HG03103 (cell line): ENCODE results near the gene RFPL2.

Source experiments
- ATAC-seq: cut with Tn5 transposase; IDR thresholded peaks from one replicate; pipeline ENCODE4 v1.9.1; 2021; ENCODE audit warnings: low read depth; ENCODE audit not compliant: unreplicated experiment

Gene RFPL2

DNA sequence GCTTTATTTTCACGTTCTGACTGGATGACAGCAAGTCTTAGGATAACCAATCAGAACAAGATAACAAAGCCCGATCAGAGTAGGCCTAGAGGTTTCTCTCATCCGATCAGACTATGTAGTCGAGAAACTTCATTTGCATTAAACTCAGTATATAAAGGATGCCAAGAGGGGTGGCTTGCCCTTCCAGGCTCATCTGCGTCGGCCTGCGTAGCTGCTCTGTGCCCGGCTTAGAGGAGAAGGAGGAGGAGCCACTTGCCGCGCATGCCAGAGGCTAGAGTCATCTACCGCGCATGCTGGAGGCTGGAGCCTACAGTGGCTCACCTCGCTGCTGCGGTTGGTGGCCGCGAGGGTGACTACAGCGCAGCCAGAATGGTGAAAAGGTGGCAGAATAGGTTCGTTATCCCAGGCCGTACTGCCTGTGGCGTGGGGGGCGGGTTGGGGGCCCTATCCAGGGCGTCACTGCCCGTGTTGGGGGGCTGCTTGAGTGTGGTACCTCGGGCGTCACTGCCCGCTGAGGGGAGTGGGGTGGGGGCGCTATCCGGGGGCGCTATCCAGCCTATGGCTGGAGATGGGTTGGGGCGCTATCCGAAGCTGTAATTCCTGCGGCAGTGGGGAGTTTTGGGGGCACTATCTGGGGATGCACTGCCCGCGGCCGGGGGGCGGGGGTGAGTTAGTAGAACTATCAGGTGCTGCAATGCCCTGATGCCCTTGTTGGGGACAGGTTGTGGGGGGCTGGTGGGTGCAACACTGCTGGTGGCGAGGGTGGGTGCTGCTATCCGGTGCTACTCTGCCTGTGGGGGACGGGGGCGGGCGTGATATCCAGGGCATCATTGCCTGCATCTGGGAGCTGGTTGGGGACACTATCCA is at the start of gene RFPL2:
Gene RFPL2 (minus strand): TSS at position 218 of the 867 bp plus-strand sequence. CDS start 2,622 bp downstream, outside the sequence.
- no peak for ATAC-seq

DNA sequence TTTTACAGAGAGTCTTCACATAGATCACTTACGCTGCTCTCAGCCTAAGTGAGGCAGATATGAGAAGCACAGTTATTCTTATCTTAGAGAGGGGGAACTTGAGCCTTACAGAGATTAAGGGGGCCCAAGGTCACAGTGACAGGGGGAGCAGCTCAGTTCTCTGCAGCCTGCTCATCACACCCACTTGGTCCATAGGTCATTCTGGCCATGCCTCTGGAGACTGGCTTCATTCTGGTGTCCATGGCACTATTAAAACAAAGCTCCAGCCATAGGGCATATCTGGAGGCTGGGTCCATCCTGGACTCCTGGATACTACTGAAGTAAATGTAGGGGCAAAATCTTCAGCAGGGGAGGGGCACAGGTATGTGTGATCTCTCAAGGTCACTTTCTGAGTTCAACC is 44.4 kb upstream of the RFPL2 start:
- ATAC-seq: no peak

DNA sequence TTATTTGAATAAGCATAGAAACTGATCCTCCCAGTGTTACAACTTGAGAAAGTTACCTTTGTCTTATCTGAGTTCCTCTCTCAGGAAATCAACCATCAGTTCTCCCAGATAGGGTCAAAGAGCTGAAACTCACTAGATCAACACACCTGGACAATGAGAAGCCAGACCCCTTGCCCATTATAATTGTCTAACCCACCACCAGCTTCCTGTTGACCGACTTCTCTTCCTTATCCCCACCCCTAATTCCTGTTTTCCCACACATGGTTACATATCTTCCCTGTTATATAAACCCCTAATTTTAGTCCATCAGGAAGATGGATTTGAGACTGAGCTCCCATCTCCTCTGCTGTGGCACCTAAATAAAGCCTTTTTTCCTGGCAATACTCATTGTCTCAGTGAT is 43.4 kb upstream of the RFPL2 start:
- no peak for ATAC-seq

DNA sequence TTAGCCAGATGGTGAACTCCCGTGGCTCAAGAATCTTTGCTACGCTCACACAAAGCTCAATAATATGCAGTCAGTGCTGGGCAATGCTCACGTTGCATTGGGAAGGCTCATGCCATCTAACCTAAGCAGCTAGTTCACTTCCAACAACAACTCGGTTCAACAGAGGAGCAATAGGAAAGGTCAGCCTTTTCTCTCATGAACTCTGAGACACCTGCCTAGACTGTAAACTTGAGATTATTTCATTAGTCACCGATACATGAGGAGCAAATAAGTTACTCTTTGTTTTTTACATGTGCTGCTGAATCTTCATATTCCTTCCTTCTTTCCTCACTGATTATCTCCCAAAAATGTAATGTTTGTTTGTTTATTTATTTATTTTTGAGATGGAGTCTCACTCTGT is 41.3 kb upstream of the RFPL2 start:
- ATAC-seq: no peak

DNA sequence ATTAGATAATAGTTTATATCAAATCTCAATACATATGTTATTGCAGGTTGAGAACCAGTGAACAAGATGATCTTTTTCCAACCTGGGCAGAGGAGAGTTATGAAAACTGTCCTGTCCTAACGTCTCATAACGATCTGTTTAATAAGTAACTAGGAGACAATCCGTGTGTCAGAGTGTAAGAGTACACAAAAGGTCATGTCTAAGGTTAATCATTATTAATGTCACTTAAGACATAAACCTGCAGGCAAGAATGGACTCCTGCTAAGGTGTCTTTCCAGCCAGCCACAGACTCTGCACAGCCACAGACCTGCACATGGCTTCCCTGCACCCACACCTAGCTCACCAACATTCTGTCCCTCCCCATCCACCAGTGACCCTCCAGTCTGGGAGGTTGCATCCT is 40.2 kb upstream of the RFPL2 start:
- ATAC-seq: no peak

DNA sequence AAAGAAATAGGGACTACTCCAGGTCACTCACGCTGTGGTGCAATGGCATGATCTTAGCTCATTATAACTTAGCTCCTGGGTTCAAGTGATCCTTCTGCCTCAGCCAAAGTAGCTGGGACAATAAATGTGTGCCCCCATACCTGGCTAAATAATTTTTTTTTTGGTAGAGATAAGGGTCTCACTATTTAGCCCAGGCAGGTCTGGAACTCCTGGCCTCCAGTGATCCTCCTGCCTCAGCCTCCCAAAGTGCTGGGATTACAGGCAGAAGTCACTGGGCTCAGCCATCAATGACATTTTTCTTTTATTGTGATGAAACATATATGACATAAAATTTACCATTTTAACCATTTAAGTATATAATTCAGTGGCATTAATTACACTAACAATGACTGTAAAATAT is 39.7 kb upstream of the RFPL2 start:
- no peak for ATAC-seq

DNA sequence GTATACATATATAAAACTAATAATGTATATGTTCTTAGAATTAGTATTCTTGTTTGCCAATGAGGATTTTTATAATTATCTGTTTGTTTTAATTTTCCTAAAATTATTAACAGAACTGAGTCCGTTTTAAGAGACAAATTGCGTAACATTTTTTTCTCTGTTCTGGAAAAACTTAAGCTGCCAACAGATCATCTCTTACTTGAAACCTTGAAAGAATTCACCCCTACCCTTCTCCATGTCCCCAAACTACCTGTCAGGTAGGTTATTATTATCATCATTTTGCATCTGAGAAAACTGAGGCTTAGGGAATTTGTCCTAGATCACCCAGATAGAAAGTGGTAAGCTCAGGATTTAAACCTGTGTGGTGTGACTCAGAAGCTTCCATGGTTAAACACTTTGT is 35.6 kb upstream of the RFPL2 start:
- ATAC-seq: no peak

DNA sequence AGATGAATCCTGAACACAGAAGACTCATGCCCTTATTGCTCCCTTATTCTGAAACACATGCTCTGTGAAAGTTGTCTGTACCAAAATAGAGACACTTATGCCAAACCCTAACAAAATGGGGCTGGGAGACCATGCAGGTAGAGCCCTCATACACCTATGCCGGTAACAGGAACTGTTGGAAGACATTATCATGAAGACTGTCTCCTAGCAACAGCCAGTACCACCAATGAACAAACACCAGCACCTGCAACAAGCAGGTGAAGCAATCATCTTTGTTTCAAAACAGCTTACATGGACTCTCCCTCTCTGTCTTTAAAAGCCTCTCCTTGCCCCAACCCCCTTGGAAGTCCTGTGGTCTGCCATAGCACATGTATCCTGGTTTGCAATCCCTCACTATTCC is 33.0 kb upstream of the RFPL2 start:
- no peak for ATAC-seq

DNA sequence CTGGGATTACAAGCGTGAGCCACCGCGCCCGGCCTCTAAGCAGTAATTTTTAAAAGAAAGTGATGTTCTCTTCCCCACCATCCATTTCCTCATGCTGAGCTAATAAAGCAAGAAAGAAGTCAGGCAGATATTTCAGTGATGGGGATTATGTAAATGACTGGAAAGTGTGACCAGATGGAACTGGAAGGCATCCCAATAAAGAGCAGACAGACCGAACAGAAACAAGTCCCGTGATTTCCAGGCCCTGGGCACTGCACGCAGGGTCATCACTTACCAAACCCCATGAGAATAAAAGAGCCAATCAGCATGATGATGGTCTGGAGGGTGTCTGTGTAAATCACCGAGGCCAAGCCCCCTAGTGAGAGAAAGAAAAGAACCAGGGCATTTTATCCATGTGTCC is 32.1 kb upstream of the RFPL2 start:
- no peak for ATAC-seq

DNA sequence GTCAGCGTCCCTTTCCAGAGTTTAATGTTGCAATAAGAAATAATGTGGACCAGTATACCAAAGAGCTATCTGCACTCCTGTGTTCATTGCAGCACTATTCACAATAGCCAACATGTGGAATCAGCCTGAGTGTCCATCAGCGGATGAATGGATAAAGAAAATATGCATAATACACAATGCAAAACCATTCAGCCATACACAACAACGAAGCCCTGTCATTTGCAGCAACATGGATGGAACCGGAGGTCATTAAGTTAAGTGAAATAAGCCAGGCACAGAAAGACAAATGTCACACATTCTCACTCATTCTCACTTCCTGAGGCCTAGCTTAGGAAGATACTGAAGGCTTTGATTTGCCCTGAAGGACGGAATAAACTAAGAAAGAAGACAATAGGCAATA is 28.2 kb upstream of the RFPL2 start:
- ATAC-seq: no peak

DNA sequence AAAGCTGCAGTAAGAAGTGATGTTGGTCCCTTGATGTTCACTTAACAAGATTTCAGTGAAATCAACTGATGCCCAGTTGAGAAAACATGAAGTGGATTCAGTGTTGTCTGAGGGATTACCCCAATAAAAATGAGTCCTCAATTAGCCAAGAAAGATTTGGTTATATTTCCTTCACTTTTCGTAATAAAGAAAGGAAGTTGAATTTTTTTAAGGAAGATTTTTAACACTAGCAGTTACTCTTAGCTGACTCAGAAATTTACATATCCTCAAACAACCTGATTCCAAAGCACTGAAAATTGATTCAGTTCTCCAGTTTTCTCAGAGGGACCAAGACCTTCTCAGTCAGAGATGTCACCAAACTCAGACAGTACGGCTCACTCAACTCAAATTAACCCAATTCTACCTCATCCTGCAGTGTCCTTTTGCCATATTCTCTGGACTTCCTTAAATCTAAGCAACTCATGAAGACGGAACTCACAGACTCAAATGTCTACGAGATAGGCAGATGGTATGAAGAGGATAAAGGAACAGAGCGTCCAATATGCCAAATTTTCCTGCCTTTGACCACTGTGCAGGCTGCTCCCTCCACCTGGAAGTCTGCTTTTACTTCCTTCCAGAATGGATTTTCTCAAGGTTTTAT is 27.4 kb upstream of the RFPL2 start:
- ATAC-seq: no peak

DNA sequence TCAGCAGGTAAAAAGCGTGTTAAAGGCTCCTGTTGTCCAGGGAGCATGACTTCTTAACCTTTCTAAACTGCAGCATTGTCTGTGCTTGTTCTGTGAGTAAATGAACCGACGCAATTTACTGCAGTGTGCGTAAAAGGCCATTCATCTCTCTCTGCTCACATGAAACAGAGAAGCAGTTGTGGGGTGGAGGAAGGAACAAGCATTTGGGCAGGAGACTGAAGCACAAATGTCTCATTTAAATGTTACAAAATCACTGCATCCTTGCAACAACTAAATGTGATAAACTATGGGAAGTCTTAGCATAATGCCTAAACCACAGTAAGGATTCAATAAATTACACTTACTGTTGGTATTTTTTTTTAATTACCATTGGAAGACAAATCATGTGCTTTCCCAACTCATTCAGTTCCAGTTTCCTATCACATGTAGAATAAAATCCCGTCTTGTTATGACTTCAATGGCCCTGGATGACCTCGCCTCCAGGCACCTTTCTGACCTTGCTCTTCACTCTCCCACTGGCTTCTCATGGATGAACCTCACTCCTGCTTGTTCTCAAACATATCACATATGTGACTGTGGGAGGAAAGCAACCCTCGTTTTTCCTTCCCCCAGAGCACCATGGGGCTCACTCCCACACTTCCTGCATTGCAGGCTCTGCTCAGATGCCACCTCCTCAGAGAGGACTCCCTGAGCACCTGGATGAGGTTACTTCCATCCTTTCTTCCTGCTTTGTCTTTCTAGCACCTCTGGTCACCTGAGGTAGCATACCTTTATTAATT is 21.6 kb upstream of the RFPL2 start:
- ATAC-seq: no peak

DNA sequence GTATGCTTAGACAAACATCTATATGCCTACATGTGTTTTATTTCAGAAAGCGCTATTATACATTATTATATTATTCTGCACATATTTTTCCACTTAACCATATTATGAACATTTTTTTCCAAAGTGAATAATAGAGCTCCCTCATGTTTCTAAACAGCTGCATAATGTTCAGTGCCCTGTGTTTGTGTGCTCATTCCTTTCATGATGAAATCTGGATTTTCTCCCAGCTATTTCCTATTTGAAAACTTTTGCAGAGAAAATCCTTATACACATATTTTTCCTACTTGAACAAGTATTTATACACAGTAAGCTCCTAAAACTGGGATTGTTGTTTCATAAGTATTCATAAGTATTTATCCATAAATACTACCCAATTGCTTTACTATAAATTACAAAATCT is 18.1 kb upstream of the RFPL2 start:
- no peak for ATAC-seq

DNA sequence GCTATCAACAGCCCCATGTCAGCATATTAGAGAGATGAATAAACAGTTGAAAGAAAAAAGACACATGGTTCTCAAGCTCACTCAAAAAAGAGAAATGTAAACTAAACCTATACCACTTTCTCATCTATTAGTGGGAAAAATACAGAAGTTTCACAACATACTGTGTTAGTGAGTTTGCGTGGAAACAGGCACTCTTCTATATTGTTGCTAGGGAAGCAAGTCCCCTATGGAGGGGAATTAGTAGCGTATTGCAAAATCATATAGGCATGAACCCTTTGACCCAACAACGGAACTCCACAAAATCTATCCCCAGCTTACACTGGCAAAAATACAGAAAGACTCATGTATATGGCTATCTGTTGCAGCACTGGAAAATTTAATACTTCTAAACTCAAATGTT is 14.2 kb upstream of the RFPL2 start:
- ATAC-seq: no peak

DNA sequence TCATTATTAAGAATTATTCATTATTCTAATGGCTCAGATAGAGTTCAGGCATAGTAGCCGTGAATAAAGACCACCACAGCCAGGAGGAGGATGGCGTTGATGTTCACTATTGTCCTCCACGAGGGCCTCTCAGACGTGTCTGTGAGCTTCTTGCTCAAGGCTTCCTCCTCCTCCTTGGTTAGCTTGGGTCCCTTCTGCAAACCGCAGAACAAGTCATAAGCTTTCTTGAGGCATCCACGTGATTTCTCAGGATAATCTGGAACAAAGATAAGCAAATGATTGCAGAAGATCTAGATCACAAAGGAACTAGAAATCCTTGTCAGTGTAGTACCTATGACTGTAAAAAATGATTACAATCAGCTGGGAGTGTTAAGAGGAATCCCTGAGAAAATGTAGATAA is 13.6 kb upstream of the RFPL2 start:
- no peak for ATAC-seq

DNA sequence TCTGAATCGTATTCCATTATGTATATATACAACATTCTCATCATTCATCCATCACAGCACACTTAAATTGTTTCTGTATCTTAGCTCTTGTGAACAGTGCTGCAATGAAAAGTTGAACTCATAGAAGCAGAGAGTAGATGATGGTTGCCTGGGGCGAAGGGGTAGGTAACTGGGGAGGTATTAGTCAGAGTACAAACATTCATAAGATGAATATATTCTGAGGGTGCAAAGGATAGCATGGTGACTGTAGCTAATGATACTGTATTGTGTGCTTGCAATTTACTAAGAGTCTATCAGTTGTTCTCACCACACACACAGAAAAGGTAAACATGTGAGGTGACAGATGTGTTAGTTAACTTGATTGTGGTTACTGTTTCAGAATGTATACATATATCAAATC is 12.6 kb upstream of the RFPL2 start:
- ATAC-seq: no peak

DNA sequence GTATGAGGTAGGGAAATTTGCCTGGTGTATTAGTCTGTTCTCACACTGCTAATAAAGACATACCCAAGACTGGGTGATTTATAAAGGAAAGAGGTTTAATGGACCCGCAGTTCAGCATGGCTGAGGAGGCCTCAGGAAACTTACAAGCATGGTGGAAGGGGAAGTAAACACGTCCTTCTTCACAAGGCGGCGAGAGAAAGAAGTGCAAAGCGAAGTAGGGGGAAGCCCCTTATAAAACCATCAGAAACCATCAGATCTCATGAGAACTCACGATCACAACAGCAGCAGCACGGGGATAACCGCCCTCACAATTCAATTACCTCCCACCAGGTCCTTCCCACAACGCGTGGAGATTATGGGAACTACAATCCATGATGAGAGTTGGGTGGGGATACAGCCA is 12.0 kb upstream of the RFPL2 start:
- no peak for ATAC-seq

DNA sequence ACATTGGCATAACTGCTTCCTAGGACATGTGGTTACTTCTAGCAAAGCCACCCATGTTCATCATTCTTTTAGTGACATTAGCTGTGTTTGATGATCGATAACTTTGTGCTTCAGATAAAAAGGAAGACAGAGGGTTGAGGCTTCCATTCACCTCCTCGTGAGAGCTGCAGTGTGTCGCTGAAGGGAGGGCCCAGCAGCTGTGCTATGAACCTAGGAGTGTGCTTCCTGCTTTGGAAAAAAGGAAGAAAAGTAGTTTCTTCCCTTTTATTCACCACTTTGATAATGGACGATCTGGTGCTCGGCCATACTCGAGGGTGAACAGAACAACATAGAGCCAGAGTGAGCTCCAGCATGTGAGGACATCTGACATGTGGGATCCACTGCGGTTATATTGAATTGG is 6.1 kb upstream of the RFPL2 start:
- ATAC-seq: no peak

DNA sequence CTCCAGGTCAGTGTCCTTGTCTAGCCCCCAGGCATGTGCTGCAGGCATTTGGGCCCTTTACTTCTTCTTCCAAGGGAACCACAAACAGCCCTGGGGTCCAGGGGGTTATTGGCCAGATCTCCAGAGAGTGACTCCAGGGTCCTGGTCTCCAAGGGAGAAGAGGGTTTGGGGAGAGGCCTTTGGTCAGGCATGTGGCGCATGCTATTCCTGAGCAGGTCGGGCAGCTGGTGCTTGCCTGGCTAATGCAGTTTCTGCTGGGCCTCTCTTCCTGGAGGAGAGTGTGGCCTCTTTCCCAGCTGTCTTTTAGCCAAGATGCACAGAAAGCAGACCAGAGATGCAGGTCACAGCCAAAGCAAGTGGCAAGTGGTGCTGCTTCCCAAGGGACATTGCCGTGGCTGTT is 3.8 kb upstream of the RFPL2 start:
- no peak for ATAC-seq

DNA sequence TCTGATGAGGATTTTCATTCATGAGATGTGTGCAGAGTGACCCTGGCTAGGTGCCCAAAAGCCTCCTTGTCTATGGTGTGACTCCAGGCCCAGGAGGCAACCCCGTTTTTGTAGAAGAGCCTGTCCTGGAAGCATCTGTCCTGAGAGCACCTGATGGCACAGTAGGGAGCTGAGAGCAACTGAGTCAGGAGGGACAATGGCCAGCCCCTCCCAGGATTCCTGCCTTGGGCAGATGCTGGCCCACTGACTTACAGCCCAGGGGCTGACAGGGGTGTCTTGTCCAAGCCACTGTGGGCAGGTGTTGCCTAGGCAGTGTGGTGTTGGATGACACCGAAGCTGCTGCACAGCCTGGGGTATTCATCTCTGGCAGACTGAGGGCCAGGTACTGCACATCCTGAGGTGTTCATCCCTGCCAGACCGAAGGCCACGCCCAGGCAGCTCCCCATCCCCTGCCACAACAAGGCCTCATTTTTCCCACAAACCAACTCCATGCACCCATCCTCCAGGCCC is 3.2 kb upstream of the RFPL2 start:
- no peak for ATAC-seq
